Stimulated activated naive CD4-positive, alpha-beta T cell (primary cell): ENCODE results near the gene GIPC1.

Experiments used
- DNase-seq, 6 experiments: peaks; one replicate each; lab custom pipeline; 2025; lab: John Stamatoyannopoulos, UW

The GIPC1 gene

GRCh38 chr19:14494910-14495671, 836 bp downstream of the GIPC1 start:
- DNase-seq, result no peak

GRCh38 chr19:14494411-14494810, 1.5 kb downstream of the GIPC1 start:
- DNase-seq, result no peak

- DNase-seq, result no peak
Observed at GRCh38 chr19:14492756-14493337, 3.1 kb downstream of the GIPC1 start.

GRCh38 chr19:14487370-14488125, 8.4 kb downstream of the GIPC1 start:
- DNase-seq, result no peak

GRCh38 chr19:14482172-14482941, 13.6 kb downstream of the GIPC1 start:
- no peak for DNase-seq

GRCh38 chr19:14480700-14481079, 15.2 kb downstream of the GIPC1 start:
- no peak for DNase-seq

GRCh38 chr19:14479975-14480699, 15.8 kb downstream of the GIPC1 start:
- DNase-seq, result peak; percentile 33 to 71 (median 58)

GRCh38 chr19:14479309-14479974, 16.5 kb downstream of the GIPC1 start:
- DNase-seq, result no peak

GRCh38 chr19:14478113-14478545, 17.8 kb downstream of the GIPC1 start:
- DNase-seq, result no peak

GRCh38 chr19:14477418-14478112, 18.4 kb downstream of the GIPC1 start:
- no peak for DNase-seq

GRCh38 chr19:14476673-14477401, 19.1 kb downstream of the GIPC1 start:
- DNase-seq, result no peak

GRCh38 chr19:14476327-14476672, 19.6 kb downstream of the GIPC1 start:
- no peak for DNase-seq

GRCh38 chr19:14475251-14476073, 20.5 kb downstream of the GIPC1 start, which contains the start of gene PTGER1:
TSS of gene PTGER1 (minus strand) at chr19:14475354. CDS start at chr19:14474320, 1,034 bp downstream.
- peak in 1 of 6 experiments; percentile 23 for DNase-seq

GRCh38 chr19:14474827-14475226, 21.1 kb downstream of the GIPC1 start:
- no peak for DNase-seq

- no peak for DNase-seq
Observed at GRCh38 chr19:14473978-14474578, 21.8 kb downstream of the GIPC1 start.

- peak in 1 of 6 experiments; percentile 32 for DNase-seq
Observed at GRCh38 chr19:14473073-14473977, 22.6 kb downstream of the GIPC1 start.
